ENCODE data around the gene CDKN2B-AS1. TPM values are rescaled to one million over a fixed set of nuclear protein-coding genes. Genes with fewer than 3 reads are reported as not detected.

The CDKN2B-AS1 gene
- total and polyA plus RNA-seq, 2 experiments from 2014 or later, result 0.14 TPM; not detected in 1

DNA sequence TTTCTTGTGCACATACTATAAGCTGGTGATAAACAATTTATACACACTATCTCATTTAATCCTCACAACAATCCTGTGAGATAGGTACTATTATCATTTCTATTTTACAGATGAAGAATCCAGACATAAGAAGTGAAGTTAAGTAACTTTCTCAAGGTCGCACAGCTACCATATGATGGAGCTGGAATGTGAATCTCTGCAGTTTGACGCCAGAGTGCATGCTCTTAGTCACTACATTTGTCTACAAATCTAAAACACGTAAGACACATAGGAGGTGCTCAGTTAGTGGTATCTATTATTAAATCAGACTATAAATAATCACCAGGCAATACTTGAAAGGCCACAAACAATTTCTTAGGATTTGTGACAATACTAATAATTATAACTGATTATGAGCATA lies 59.5 kb downstream of the CDKN2B-AS1 start:
- ATAC-seq, result no peak
- H3K4me3 Mint-ChIP-seq, result no peak overlapping the region
- Histone ChIP-seq H3K27me3 (ENCODE audit: insufficient read depth) (no peaks in the 10 kb centered on the region), H3K9me2 (ENCODE audit: insufficient read depth) (no peaks in the 10 kb centered on the region), H3K4me3 (no peak overlapping the region), H3K27ac (ENCODE audit: low read depth) (no peak overlapping the region), H3F3A (replicated peaks; ENCODE audit: low read depth) (no peaks in the 10 kb centered on the region), H3K36me3 (ENCODE audit: insufficient read depth) (no peaks in the 10 kb centered on the region), H3K4me2 (no peak overlapping the region), H3K4me1 (ENCODE audit: insufficient read depth) (no peaks in the 10 kb centered on the region), H4K20me1 (replicated peaks; ENCODE audit: insufficient read depth) (no peaks in the 10 kb centered on the region), H3K79me2 (replicated peaks; ENCODE audit: insufficient read depth) (no peaks in the 10 kb centered on the region), H2AFZ (no peak overlapping the region)
- no peaks in the 10 kb centered on the region for H3K27me3 Mint-ChIP-seq (ENCODE audit: insufficient read depth, low read depth, poor library complexity)
- no peak overlapping the region for H3K27ac Mint-ChIP-seq
- no peaks in the 10 kb centered on the region for H3K4me1 Mint-ChIP-seq
- no peaks in the 10 kb centered on the region for H3K36me3 Mint-ChIP-seq (ENCODE audit: low read depth)
- TF ChIP-seq JUNB (IDR thresholded peaks at IDR 0.05; ENCODE audit: unreplicated experiment) (no peak), ZNF114 (CRISPR knock-in tag; IDR thresholded peaks at IDR 0.05) (no peak), STAT1 (IDR thresholded peaks at IDR 0.05; ENCODE audit: unreplicated experiment) (no peak), NANOG (IDR thresholded peaks at IDR 0.05; ENCODE audit: borderline replicate concordance) (no peak), EZH2phosphoT487 (IDR thresholded peaks at IDR 0.05; ENCODE audit: unreplicated experiment) (no peak), CREB1 (CRISPR knock-in tag; IDR thresholded peaks at IDR 0.05; ENCODE audit: low read depth) (no peak), POLR2AphosphoS5 (IDR thresholded peaks at IDR 0.05; ENCODE audit: low read depth) (no peak), ZNF331 (CRISPR knock-in tag; IDR thresholded peaks at IDR 0.05; ENCODE audit: low read depth) (no peak), EZH2 (IDR thresholded peaks at IDR 0.05; ENCODE audit: low read depth, unreplicated experiment) (no peak)
- TF ChIP-seq, protein P1, sequence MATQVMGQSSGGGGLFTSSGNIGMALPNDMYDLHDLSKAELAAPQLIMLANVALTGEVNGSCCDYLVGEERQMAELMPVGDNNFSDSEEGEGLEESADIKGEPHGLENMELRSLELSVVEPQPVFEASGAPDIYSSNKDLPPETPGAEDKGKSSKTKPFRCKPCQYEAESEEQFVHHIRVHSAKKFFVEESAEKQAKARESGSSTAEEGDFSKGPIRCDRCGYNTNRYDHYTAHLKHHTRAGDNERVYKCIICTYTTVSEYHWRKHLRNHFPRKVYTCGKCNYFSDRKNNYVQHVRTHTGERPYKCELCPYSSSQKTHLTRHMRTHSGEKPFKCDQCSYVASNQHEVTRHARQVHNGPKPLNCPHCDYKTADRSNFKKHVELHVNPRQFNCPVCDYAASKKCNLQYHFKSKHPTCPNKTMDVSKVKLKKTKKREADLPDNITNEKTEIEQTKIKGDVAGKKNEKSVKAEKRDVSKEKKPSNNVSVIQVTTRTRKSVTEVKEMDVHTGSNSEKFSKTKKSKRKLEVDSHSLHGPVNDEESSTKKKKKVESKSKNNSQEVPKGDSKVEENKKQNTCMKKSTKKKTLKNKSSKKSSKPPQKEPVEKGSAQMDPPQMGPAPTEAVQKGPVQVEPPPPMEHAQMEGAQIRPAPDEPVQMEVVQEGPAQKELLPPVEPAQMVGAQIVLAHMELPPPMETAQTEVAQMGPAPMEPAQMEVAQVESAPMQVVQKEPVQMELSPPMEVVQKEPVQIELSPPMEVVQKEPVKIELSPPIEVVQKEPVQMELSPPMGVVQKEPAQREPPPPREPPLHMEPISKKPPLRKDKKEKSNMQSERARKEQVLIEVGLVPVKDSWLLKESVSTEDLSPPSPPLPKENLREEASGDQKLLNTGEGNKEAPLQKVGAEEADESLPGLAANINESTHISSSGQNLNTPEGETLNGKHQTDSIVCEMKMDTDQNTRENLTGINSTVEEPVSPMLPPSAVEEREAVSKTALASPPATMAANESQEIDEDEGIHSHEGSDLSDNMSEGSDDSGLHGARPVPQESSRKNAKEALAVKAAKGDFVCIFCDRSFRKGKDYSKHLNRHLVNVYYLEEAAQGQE (IDR thresholded peaks at IDR 0.05; ENCODE audit: unreplicated experiment), result no peak
- TF ChIP-seq, protein P2, sequence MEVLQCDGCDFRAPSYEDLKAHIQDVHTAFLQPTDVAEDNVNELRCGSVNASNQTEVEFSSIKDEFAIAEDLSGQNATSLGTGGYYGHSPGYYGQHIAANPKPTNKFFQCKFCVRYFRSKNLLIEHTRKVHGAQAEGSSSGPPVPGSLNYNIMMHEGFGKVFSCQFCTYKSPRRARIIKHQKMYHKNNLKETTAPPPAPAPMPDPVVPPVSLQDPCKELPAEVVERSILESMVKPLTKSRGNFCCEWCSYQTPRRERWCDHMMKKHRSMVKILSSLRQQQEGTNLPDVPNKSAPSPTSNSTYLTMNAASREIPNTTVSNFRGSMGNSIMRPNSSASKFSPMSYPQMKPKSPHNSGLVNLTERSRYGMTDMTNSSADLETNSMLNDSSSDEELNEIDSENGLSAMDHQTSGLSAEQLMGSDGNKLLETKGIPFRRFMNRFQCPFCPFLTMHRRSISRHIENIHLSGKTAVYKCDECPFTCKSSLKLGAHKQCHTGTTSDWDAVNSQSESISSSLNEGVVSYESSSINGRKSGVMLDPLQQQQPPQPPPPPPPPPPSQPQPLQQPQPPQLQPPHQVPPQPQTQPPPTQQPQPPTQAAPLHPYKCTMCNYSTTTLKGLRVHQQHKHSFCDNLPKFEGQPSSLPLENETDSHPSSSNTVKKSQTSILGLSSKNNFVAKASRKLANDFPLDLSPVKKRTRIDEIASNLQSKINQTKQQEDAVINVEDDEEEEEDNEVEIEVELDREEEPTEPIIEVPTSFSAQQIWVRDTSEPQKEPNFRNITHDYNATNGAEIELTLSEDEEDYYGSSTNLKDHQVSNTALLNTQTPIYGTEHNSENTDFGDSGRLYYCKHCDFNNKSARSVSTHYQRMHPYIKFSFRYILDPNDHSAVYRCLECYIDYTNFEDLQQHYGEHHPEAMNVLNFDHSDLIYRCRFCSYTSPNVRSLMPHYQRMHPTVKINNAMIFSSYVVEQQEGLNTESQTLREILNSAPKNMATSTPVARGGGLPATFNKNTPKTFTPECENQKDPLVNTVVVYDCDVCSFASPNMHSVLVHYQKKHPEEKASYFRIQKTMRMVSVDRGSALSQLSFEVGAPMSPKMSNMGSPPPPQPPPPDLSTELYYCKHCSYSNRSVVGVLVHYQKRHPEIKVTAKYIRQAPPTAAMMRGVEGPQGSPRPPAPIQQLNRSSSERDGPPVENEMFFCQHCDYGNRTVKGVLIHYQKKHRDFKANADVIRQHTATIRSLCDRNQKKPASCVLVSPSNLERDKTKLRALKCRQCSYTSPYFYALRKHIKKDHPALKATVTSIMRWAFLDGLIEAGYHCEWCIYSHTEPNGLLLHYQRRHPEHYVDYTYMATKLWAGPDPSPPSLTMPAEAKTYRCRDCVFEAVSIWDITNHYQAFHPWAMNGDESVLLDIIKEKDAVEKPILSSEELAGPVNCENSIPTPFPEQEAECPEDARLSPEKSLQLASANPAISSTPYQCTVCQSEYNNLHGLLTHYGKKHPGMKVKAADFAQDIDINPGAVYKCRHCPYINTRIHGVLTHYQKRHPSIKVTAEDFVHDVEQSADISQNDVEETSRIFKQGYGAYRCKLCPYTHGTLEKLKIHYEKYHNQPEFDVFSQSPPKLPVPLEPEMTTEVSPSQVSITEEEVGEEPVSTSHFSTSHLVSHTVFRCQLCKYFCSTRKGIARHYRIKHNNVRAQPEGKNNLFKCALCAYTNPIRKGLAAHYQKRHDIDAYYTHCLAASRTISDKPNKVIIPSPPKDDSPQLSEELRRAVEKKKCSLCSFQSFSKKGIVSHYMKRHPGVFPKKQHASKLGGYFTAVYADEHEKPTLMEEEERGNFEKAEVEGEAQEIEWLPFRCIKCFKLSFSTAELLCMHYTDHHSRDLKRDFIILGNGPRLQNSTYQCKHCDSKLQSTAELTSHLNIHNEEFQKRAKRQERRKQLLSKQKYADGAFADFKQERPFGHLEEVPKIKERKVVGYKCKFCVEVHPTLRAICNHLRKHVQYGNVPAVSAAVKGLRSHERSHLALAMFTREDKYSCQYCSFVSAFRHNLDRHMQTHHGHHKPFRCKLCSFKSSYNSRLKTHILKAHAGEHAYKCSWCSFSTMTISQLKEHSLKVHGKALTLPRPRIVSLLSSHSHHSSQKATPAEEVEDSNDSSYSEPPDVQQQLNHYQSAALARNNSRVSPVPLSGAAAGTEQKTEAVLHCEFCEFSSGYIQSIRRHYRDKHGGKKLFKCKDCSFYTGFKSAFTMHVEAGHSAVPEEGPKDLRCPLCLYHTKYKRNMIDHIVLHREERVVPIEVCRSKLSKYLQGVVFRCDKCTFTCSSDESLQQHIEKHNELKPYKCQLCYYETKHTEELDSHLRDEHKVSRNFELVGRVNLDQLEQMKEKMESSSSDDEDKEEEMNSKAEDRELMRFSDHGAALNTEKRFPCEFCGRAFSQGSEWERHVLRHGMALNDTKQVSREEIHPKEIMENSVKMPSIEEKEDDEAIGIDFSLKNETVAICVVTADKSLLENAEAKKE (CRISPR knock-in tag; IDR thresholded peaks at IDR 0.05), result no peak
- TF ChIP-seq, protein P3, sequence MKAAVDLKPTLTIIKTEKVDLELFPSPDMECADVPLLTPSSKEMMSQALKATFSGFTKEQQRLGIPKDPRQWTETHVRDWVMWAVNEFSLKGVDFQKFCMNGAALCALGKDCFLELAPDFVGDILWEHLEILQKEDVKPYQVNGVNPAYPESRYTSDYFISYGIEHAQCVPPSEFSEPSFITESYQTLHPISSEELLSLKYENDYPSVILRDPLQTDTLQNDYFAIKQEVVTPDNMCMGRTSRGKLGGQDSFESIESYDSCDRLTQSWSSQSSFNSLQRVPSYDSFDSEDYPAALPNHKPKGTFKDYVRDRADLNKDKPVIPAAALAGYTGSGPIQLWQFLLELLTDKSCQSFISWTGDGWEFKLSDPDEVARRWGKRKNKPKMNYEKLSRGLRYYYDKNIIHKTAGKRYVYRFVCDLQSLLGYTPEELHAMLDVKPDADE (IDR thresholded peaks at IDR 0.05), result no peak
- TF ChIP-seq, protein P4, sequence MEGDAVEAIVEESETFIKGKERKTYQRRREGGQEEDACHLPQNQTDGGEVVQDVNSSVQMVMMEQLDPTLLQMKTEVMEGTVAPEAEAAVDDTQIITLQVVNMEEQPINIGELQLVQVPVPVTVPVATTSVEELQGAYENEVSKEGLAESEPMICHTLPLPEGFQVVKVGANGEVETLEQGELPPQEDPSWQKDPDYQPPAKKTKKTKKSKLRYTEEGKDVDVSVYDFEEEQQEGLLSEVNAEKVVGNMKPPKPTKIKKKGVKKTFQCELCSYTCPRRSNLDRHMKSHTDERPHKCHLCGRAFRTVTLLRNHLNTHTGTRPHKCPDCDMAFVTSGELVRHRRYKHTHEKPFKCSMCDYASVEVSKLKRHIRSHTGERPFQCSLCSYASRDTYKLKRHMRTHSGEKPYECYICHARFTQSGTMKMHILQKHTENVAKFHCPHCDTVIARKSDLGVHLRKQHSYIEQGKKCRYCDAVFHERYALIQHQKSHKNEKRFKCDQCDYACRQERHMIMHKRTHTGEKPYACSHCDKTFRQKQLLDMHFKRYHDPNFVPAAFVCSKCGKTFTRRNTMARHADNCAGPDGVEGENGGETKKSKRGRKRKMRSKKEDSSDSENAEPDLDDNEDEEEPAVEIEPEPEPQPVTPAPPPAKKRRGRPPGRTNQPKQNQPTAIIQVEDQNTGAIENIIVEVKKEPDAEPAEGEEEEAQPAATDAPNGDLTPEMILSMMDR (conservative IDR thresholded peaks at IDR 0.05; ENCODE audit: low read depth in 2 of 2), result no peak
- H3K9me3 Mint-ChIP-seq, result peaks cover 5% of the 10 kb centered on the region; the same call in 1 of the 3 replicates
- DNase-seq (ENCODE audit: low spot score), result no peak

All from GM23338 (cell line).